ENCODE measurements around the gene ABCA2.
"Not testable (repeated sequence)": the region's sequence is repeated elsewhere in the genome, so short reads cannot be mapped to it uniquely, and the experiment has no call there.

ABCA2 gene

DNA sequence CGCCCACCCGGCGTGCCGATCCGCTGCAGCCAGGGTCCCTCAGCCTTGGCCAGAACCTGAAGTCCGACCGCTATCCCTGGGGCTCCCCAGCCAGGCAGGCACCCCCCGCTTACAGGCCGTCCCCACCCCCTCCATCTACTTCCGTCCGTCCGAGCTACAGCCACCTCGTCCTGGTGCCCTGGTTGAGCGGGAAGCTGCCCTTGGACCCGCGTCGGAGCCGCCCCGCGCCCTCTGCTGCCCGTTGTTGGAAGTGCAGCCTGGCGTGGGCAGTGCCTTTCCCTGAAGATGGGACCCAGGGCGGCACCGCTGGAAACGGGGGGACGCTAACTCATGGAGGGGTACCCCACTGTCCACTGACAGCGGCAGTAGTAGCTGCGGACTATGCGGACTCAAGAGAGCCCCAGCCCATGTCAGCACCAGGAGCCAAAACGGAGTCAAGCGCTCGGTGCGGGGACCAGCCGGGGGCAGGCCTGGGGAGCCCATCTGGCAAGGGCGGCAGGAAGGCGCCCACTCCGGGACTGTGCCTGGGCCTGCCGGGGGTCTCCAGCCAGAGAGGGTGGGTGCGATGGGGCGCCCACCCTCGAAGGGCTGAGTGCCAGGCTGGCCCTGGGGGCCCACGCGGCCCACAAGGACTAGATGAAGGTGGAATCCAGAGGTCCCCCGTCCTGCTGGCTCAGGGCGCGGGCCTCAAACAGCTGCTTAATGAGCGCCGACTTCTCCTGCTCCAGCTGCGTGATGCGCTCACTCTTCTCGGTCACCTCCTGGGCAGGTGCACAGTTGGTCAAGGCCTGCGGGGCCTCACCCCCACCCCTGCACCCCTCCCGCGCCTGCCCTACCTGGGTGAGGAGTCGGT lies 36.2 kb upstream of the ABCA2 start:
- H4K20me1 ChIP-seq (ENCODE audit: low read depth, low read length), result no peaks in the 10 kb centered on the region
- H3K27me3 ChIP-seq (ENCODE audit: low read length), result no peaks in the 10 kb centered on the region
- peaks cover 13% of the 10 kb centered on the region for H3F3A ChIP-seq (ENCODE audit: insufficient read depth)
- no peak overlapping the region for H3K4me3 ChIP-seq (ENCODE audit: insufficient read depth, low read length, poor library complexity, severe bottlenecking)
- no peaks in the 10 kb centered on the region for H3K9me3 ChIP-seq (ENCODE audit: insufficient read depth, low read length)
- H3K79me2 ChIP-seq (ENCODE audit: insufficient read depth, low read length), result peaks cover 7% of the 10 kb centered on the region
- H3K9ac ChIP-seq (ENCODE audit: low read length), result no peak overlapping the region
- no peak overlapping the region for H2AFZ ChIP-seq (ENCODE audit: low read depth, low read length, severe bottlenecking)
- no peaks in the 10 kb centered on the region for H3K9me2 ChIP-seq (replicated peaks; ENCODE audit: insufficient read depth, low read length)
- H3K4me2 ChIP-seq (ENCODE audit: low read depth, low read length, poor library complexity, severe bottlenecking), result no peak overlapping the region
- H3K27ac ChIP-seq (ENCODE audit: low read depth, low read length), result no peak overlapping the region
- TF ChIP-seq EZH2phosphoT487 (conservative IDR thresholded peaks at IDR 0.05; ENCODE audit: low read length) (no peak), CTCF (IDR thresholded peaks at IDR 0.05; ENCODE audit: insufficient read depth, low read length, poor library complexity, severe bottlenecking) (peak; percentile 77)
- H3K36me3 ChIP-seq (ENCODE audit: low read length), result no peaks in the 10 kb centered on the region

DNA sequence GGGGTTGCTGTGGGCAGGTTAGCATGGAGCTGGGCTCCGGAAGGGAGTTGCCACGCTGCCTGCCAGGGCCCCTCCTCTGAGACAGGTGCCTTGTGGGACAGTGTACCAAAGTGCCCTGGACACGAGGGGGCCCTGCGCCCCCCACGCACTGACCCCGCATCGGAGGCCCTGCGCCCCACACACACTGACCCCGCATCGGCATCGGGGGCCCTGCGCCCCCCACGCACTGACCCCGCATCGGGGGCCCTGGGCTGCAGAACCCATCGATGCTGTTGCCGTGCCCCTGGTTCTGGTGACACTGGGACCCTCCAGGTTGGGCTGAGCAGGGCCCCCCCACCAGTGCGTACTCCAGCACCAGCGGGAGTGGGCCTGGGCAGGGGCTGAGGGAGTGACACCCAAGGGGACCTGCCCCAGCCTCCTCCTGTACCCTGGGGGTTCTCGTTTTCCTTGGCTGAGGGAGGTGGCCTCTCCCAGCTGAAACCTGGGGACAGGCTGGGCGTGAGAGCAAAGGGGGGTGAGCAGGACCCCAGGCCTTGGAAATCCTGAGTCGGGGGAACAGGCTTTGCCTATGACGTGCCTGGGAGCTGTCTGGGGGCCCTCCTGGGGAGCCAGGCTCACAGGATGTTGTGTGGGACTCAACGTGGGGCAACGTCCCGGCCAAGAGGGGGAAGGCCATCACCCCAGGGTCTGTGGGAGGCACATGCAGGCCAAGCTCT lies 35.4 kb upstream of the ABCA2 start:
- no peaks in the 10 kb centered on the region for H3K9me3 ChIP-seq (ENCODE audit: insufficient read depth, low read length)
- H3K9me2 ChIP-seq (replicated peaks; ENCODE audit: insufficient read depth, low read length), result no peaks in the 10 kb centered on the region
- no peak overlapping the region for H3K27ac ChIP-seq (ENCODE audit: low read depth, low read length)
- H3F3A ChIP-seq (ENCODE audit: insufficient read depth), result peaks cover 9% of the 10 kb centered on the region
- no peaks in the 10 kb centered on the region for H3K27me3 ChIP-seq (ENCODE audit: low read length)
- no peak overlapping the region for H2AFZ ChIP-seq (ENCODE audit: low read depth, low read length, severe bottlenecking)
- no peak overlapping the region for H3K4me3 ChIP-seq (ENCODE audit: insufficient read depth, low read length, poor library complexity, severe bottlenecking)
- H3K79me2 ChIP-seq (ENCODE audit: insufficient read depth, low read length), result no peaks in the 10 kb centered on the region
- no peak for TF ChIP-seq EZH2phosphoT487 (conservative IDR thresholded peaks at IDR 0.05; ENCODE audit: low read length)
- no peak for TF ChIP-seq CTCF (IDR thresholded peaks at IDR 0.05; ENCODE audit: insufficient read depth, low read length, poor library complexity, severe bottlenecking)
- no peak overlapping the region for H3K4me2 ChIP-seq (ENCODE audit: low read depth, low read length, poor library complexity, severe bottlenecking)
- no peaks in the 10 kb centered on the region for H4K20me1 ChIP-seq (ENCODE audit: low read depth, low read length)
- no peak overlapping the region for H3K9ac ChIP-seq (ENCODE audit: low read length)
- H3K36me3 ChIP-seq (ENCODE audit: low read length), result no peaks in the 10 kb centered on the region

GRCh38 chr9:137062798-137063197 lies 34.8 kb upstream of the ABCA2 start:
- H3K4me3 ChIP-seq (ENCODE audit: insufficient read depth, low read length, poor library complexity, severe bottlenecking); H2AFZ ChIP-seq (ENCODE audit: low read depth, low read length, severe bottlenecking); H3K9me2 ChIP-seq (replicated peaks; ENCODE audit: insufficient read depth, low read length); H3K27ac ChIP-seq (ENCODE audit: low read depth, low read length); H3F3A ChIP-seq (ENCODE audit: insufficient read depth); H3K27me3 ChIP-seq (ENCODE audit: low read length); H3K9ac ChIP-seq (ENCODE audit: low read length); H3K79me2 ChIP-seq (ENCODE audit: insufficient read depth, low read length); H4K20me1 ChIP-seq (ENCODE audit: low read depth, low read length); H3K4me2 ChIP-seq (ENCODE audit: low read depth, low read length, poor library complexity, severe bottlenecking); H3K36me3 ChIP-seq (ENCODE audit: low read length); H3K9me3 ChIP-seq (ENCODE audit: insufficient read depth, low read length): not testable (repeated sequence)

- TF ChIP-seq CTCF (IDR thresholded peaks at IDR 0.05; ENCODE audit: insufficient read depth, low read length, poor library complexity, severe bottlenecking), result no peak
- no peak for TF ChIP-seq EZH2phosphoT487 (conservative IDR thresholded peaks at IDR 0.05; ENCODE audit: low read length)
- Histone ChIP-seq H3K79me2 (ENCODE audit: insufficient read depth, low read length) (no peaks in the 10 kb centered on the region), H4K20me1 (ENCODE audit: low read depth, low read length) (no peaks in the 10 kb centered on the region), H3K4me2 (ENCODE audit: low read depth, low read length, poor library complexity, severe bottlenecking) (no peak overlapping the region), H3K9me2 (replicated peaks; ENCODE audit: insufficient read depth, low read length) (no peaks in the 10 kb centered on the region), H3K27me3 (ENCODE audit: low read length) (no peaks in the 10 kb centered on the region), H3K36me3 (ENCODE audit: low read length) (no peaks in the 10 kb centered on the region), H2AFZ (ENCODE audit: low read depth, low read length, severe bottlenecking) (no peak overlapping the region), H3K9ac (ENCODE audit: low read length) (no peak overlapping the region), H3K9me3 (ENCODE audit: insufficient read depth, low read length) (no peaks in the 10 kb centered on the region), H3K27ac (ENCODE audit: low read depth, low read length) (no peak overlapping the region), H3F3A (ENCODE audit: insufficient read depth) (peaks cover 3% of the 10 kb centered on the region; the same call in 1 of the 2 replicates), H3K4me3 (ENCODE audit: insufficient read depth, low read length, poor library complexity, severe bottlenecking) (no peak overlapping the region)
Measured at GRCh38 chr9:137062384-137062783, 34.3 kb upstream of the ABCA2 start.
